ENCODE results near the gene MAGIX.

MAGIX gene

DNA sequence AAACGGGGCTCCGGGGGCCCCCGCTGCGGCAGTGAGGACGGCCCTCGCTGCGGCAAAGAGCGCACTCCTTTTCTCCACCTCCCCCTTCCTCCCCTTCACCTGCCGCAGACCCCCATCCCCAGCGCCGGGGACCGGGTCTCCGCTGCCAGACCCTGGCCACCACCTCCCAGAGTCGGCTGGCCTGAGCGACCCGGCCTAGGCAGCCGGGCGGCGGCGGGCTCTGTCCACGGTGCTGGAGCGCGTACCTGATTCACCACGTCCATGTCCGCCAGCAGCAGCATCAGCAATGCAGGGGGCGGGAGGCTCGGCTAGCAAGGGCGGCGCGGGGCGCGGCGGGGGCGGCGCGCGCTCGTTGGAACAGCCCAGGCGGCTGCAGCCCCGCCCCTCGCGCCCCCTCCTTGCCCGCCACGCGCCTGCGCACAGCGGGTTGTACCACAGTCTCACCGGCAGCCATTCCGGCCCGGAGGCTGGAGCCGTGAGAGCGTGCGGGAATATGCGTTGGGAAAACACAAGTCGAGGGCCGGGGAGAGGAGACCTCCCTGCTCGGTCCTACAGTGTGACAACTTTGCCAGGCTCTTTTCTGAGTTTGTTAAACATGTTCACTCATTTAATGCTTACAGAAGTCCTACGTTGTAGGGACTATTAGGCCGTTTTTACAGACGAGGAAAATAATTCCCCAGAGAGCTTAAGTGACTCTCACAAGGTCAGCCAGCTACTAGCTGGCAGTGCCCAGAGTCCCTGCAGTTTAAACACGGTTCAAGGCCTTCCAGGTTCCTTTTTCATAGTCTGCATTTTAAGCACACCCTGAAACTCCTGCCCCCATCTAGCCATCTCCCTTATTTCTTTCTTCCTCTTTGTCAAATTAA, 37.6 kb downstream of the MAGIX start, which contains the start of gene SYP:
Gene SYP, minus strand, starts transcription at position 288 of the 866 bp plus-strand sequence. Its CDS starts 7 bp downstream, at position 281.
- Histone ChIP-seq H3K4me2 (ENCODE audit: low read length) (peak within 1 kb of the TSS; percentile 89), H3K27me3 (ENCODE audit: control insufficient read depth, insufficient read depth, low read length) (no peaks in the 10 kb centered on the region), H3K9ac (ENCODE audit: low read depth, low read length) (peak within 1 kb of the TSS; percentile 74), H3K4me1 (ENCODE audit: control insufficient read depth, insufficient read depth, low read length) (peaks cover 5% of the 10 kb centered on the region), H3K4me3 (ENCODE audit: low read length) (peak within 1 kb of the TSS; percentile 66), H3K9me3 (replicated peaks; ENCODE audit: low read length) (no peaks in the 10 kb centered on the region), H3K36me3 (ENCODE audit: insufficient read depth, low read length) (no peaks in the 10 kb centered on the region)

DNA sequence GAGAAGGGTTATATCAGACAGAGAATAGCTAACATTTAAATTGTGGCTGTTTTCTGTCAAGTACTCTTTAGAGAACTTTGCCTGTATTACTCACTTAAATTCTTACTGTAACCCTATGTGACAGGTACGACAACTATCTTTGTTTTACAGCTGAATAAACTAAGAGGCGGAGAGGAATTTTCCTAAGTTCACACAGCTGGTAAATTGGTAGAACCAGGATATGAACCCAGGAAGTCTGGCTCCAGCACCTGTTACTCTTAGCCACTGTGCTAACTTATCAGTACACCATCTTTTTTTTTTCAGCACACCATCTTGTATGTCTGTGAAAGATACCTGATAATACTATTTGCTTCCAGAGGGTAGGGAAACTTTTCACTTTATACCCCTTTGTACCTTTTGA, 39.5 kb downstream of the MAGIX start:
- no peak overlapping the region for H3K4me3 ChIP-seq (ENCODE audit: low read length)
- H3K36me3 ChIP-seq (ENCODE audit: insufficient read depth, low read length) = no peaks in the 10 kb centered on the region
- peaks cover 5% of the 10 kb centered on the region for H3K4me1 ChIP-seq (ENCODE audit: control insufficient read depth, insufficient read depth, low read length)
- H3K27me3 ChIP-seq (ENCODE audit: control insufficient read depth, insufficient read depth, low read length) = no peaks in the 10 kb centered on the region
- no peaks in the 10 kb centered on the region for H3K9me3 ChIP-seq (replicated peaks; ENCODE audit: low read length)
- H3K4me2 ChIP-seq (ENCODE audit: low read length) = no peak overlapping the region
- no peak overlapping the region for H3K9ac ChIP-seq (ENCODE audit: low read depth, low read length)

DNA sequence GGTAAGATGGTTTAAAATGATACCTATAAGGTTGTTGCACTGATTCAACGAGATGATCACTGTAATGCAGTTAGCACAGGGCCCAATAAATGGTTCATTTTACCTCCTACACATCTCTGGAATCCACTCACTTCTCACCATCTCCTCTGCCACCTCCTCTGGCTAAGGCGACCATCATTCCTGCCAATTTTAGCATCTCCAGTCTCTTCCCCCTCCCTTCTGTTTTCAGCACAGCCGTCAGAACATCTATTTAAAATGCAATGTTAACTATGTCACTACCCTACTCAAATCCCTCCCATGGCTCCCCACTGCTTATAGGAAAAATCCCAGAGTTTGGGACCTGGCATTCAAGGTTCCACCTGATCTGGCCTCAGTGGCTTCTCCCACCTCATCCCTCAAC, 41.0 kb downstream of the MAGIX start:
- no peak overlapping the region for H3K4me3 ChIP-seq (ENCODE audit: low read length)
- no peaks in the 10 kb centered on the region for H3K27me3 ChIP-seq (ENCODE audit: control insufficient read depth, insufficient read depth, low read length)
- no peak overlapping the region for H3K9ac ChIP-seq (ENCODE audit: low read depth, low read length)
- H3K4me2 ChIP-seq (ENCODE audit: low read length) = no peak overlapping the region
- peaks cover 5% of the 10 kb centered on the region for H3K4me1 ChIP-seq (ENCODE audit: control insufficient read depth, insufficient read depth, low read length)
- H3K9me3 ChIP-seq (replicated peaks; ENCODE audit: low read length) = no peaks in the 10 kb centered on the region
- no peaks in the 10 kb centered on the region for H3K36me3 ChIP-seq (ENCODE audit: insufficient read depth, low read length)

DNA sequence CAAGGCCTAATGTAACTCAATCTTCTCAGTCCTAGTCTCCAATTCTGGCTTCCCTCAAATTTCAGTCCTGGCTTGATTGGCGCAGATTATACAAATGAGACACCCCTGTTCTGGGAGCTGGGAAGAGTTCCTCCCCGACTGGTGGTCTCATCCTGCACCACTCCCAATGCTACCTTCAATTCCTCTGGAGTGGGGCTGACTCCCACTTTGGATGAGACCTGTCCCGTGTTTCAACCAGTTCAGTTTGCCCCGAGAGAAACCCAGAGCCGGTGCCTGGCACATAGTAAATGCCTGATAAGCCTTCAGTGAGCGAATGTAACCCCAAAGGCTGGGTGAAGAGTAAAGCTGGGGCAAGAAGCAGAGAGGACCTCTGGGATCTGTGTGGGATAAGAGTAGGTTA, 41.5 kb downstream of the MAGIX start:
- H3K9ac ChIP-seq (ENCODE audit: low read depth, low read length) = no peak overlapping the region
- no peaks in the 10 kb centered on the region for H3K36me3 ChIP-seq (ENCODE audit: insufficient read depth, low read length)
- no peaks in the 10 kb centered on the region for H3K27me3 ChIP-seq (ENCODE audit: control insufficient read depth, insufficient read depth, low read length)
- no peaks in the 10 kb centered on the region for H3K9me3 ChIP-seq (replicated peaks; ENCODE audit: low read length)
- H3K4me1 ChIP-seq (ENCODE audit: control insufficient read depth, insufficient read depth, low read length) = peaks cover 5% of the 10 kb centered on the region
- no peak overlapping the region for H3K4me3 ChIP-seq (ENCODE audit: low read length)
- H3K4me2 ChIP-seq (ENCODE audit: low read length) = no peak overlapping the region

DNA sequence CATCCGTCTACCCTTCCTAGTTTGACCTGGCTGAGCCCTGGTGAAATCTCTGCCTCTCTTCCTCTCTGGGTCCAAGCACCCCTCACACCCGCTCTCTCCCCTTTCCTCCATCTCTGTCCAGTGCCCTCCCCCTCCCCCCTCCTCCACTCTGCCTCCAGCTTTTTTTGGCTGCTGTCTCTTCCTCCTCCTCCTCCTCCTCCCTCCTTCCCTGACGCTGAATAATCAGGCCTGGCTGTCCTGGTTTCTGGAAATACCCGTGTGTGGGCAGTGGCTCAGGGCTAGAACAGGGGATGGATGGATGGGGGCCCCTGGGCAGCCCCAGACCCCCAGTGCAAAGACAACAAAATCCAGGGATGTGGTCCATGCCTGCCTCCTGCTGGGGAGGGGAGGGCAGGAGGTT, 42.2 kb downstream of the MAGIX start:
- peaks cover 5% of the 10 kb centered on the region for H3K4me1 ChIP-seq (ENCODE audit: control insufficient read depth, insufficient read depth, low read length)

DNA sequence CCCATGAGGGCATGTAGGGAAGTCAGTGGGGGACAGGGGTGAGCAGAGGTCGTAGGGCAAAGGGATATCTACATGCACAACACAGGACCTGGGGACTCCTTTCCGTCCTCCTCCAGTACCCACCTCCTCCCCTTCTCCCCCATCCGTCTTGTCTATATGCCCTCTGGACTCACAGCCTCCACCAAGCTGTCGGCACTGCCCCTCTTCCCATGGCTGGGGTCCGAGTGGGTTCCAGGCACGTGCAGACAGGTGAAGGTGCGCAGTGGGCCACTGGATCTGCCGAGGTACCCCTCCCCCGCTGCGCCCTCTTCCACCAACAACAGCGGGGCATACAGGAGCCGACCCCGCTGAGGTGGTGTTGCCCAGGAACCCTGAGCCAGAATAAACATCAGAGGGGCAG, 42.9 kb downstream of the MAGIX start:
- no peak overlapping the region for H3K4me2 ChIP-seq (ENCODE audit: low read length)
- no peaks in the 10 kb centered on the region for H3K9me3 ChIP-seq (replicated peaks; ENCODE audit: low read length)
- no peak overlapping the region for H3K9ac ChIP-seq (ENCODE audit: low read depth, low read length)
- H3K27me3 ChIP-seq (ENCODE audit: control insufficient read depth, insufficient read depth, low read length) = peaks cover 4% of the 10 kb centered on the region
- peaks cover 2% of the 10 kb centered on the region for H3K4me1 ChIP-seq (ENCODE audit: control insufficient read depth, insufficient read depth, low read length)
- no peaks in the 10 kb centered on the region for H3K36me3 ChIP-seq (ENCODE audit: insufficient read depth, low read length)
- no peak overlapping the region for H3K4me3 ChIP-seq (ENCODE audit: low read length)

More for the DNA sequence above, 42.2 kb downstream of the MAGIX start:
- H3K9ac ChIP-seq (ENCODE audit: low read depth, low read length) = no peak overlapping the region
- no peak overlapping the region for H3K4me2 ChIP-seq (ENCODE audit: low read length)
- H3K4me3 ChIP-seq (ENCODE audit: low read length) = no peak overlapping the region
- H3K27me3 ChIP-seq (ENCODE audit: control insufficient read depth, insufficient read depth, low read length) = no peaks in the 10 kb centered on the region
- no peaks in the 10 kb centered on the region for H3K9me3 ChIP-seq (replicated peaks; ENCODE audit: low read length)
- H3K36me3 ChIP-seq (ENCODE audit: insufficient read depth, low read length) = no peaks in the 10 kb centered on the region

DNA sequence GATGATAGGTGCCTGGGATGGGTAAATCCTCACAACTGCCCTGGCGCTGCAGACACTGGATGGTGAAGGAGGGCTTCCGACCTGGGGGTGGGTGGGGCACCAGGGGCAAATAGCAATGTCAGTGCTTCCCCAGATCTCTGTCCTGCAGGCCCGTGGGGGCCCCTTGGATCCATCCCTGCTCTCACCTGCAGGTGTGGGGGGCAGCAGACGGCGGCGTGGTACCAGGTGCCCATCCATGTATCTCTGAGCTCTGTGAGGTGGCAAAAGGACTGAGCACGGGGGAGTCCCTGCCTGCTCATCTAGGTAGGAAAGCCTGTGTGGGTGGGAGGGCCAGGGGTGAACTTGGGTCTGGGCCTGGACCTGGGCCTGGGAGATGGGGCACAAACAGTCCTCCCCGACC, 44.0 kb downstream of the MAGIX start:
- Histone ChIP-seq H3K9ac (ENCODE audit: low read depth, low read length) (no peak overlapping the region), H3K9me3 (replicated peaks; ENCODE audit: low read length) (no peaks in the 10 kb centered on the region), H3K27me3 (ENCODE audit: control insufficient read depth, insufficient read depth, low read length) (peaks cover 7% of the 10 kb centered on the region), H3K4me2 (ENCODE audit: low read length) (no peak overlapping the region), H3K36me3 (ENCODE audit: insufficient read depth, low read length) (no peaks in the 10 kb centered on the region), H3K4me1 (ENCODE audit: control insufficient read depth, insufficient read depth, low read length) (no peaks in the 10 kb centered on the region), H3K4me3 (ENCODE audit: low read length) (no peak overlapping the region)

DNA sequence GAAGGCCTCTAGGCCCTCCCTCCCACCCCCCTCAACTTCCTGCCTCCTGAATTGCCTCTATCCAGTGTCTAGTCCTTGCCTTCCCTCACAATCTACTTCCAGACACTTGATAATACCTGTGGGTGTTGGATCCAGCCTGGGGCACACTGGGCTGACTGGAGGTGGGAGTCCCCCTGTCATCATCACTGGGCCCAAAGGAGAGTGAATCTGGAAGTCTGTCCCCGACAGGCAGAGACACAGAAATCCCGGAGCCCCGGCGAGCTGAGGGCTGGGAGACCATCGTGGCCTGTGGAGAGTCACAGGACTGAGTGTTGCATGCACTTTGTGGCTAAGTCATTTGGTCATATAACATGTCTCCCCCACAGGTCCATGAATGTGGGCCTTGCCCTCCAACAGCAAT, 45.8 kb downstream of the MAGIX start:
- H3K4me3 ChIP-seq (ENCODE audit: low read length) = no peak overlapping the region
- H3K9me3 ChIP-seq (replicated peaks; ENCODE audit: low read length) = no peaks in the 10 kb centered on the region
- H3K9ac ChIP-seq (ENCODE audit: low read depth, low read length) = no peak overlapping the region
- peaks cover 7% of the 10 kb centered on the region for H3K27me3 ChIP-seq (ENCODE audit: control insufficient read depth, insufficient read depth, low read length)
- no peaks in the 10 kb centered on the region for H3K36me3 ChIP-seq (ENCODE audit: insufficient read depth, low read length)
- H3K4me1 ChIP-seq (ENCODE audit: control insufficient read depth, insufficient read depth, low read length) = no peaks in the 10 kb centered on the region
- no peak overlapping the region for H3K4me2 ChIP-seq (ENCODE audit: low read length)

DNA sequence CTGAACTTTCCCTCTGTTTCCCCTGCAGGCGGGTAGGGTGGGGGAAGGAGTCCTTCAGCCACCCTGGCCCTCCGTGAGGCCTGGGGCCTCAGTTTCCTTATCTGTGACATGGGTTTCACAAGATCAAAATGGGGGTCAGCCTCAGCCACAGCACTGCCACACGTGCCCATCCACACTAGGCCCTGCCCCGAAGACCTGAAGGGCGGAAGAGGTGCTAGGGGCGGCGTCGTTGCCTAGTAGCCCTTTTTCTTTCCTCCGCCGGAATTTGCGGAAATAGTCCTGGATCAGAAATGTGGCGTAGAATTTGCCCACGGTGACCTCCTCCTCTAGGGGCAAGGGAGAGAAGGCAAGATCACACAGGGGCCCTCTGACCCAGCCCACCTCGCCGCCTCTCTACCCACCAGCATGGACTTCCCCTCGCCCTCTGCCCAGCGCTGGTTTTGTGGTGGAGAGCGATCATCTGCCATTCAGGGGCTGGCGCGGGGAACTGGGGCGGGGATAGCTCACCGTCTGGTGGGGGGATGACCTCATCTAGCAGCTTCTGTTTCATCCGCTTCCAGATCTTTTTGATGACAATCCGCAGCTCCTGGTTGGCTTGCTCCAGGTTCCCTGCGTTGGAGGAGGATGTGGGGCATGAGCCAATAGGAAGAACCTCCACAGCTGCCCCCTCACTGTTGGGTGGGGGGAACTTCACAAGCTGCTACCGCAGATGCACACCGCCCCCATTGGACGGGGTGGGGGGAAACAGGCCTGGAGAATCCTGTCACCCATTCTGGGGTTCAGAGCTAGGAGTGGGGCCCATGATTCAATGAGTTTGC, 47.1 kb downstream of the MAGIX start:
- Histone ChIP-seq H3K4me2 (ENCODE audit: low read length) (no peak overlapping the region), H3K4me3 (ENCODE audit: low read length) (no peak overlapping the region), H3K27me3 (ENCODE audit: control insufficient read depth, insufficient read depth, low read length) (peaks cover 7% of the 10 kb centered on the region), H3K9me3 (replicated peaks; ENCODE audit: low read length) (no peaks in the 10 kb centered on the region), H3K36me3 (ENCODE audit: insufficient read depth, low read length) (no peaks in the 10 kb centered on the region), H3K4me1 (ENCODE audit: control insufficient read depth, insufficient read depth, low read length) (no peaks in the 10 kb centered on the region), H3K9ac (ENCODE audit: low read depth, low read length) (no peak overlapping the region)

DNA sequence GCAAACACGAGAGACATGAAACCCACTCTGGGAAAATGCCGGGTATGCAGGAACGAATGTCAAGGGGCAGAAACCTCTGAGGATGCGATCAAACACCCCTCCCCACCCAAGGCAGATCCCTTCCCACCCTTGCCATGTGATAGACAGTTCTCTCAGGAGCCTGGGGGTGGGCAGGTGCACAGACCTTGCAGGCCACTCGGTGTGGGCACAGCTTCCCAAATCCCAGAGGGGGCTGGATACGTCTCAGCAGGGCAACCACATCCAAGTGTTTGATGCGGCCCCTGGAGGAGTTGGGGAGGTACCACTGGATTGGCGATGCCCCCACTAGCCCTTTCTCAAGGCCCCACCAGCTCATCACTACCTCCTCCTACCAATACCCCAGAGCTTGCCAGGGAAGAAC, 47.8 kb downstream of the MAGIX start:
- Histone ChIP-seq H3K36me3 (ENCODE audit: insufficient read depth, low read length) (no peaks in the 10 kb centered on the region), H3K9ac (ENCODE audit: low read depth, low read length) (no peak overlapping the region), H3K4me1 (ENCODE audit: control insufficient read depth, insufficient read depth, low read length) (no peaks in the 10 kb centered on the region), H3K4me3 (ENCODE audit: low read length) (no peak overlapping the region), H3K27me3 (ENCODE audit: control insufficient read depth, insufficient read depth, low read length) (peaks cover 7% of the 10 kb centered on the region), H3K4me2 (ENCODE audit: low read length) (no peak overlapping the region), H3K9me3 (replicated peaks; ENCODE audit: low read length) (no peaks in the 10 kb centered on the region)

DNA sequence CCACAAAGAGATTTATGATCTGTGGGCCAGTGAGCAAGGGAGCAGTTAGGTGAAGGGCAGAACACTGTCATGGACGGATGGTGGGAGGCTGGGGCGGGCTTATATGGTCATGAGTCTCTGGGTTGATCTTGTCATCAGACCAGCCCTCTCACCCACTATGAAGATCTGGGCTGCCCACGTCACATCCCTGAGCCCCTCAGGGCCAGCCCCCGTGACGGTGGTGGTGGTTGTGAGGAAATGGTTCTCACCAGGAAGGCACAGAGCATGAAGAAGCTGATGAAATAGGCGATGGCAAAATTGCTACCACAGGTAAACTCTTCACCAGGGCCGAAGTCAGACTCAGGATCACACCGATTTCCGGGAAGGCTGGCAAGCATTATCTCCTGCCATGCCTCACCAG, 48.5 kb downstream of the MAGIX start:
- peaks cover 7% of the 10 kb centered on the region for H3K27me3 ChIP-seq (ENCODE audit: control insufficient read depth, insufficient read depth, low read length)
- H3K4me2 ChIP-seq (ENCODE audit: low read length) = no peak overlapping the region
- no peaks in the 10 kb centered on the region for H3K36me3 ChIP-seq (ENCODE audit: insufficient read depth, low read length)

More for the DNA sequence above, 48.5 kb downstream of the MAGIX start:
- Histone ChIP-seq H3K4me1 (ENCODE audit: control insufficient read depth, insufficient read depth, low read length) (no peaks in the 10 kb centered on the region), H3K9ac (ENCODE audit: low read depth, low read length) (no peak overlapping the region), H3K4me3 (ENCODE audit: low read length) (no peak overlapping the region), H3K9me3 (replicated peaks; ENCODE audit: low read length) (no peaks in the 10 kb centered on the region)
